GM12875 (cell line): ENCODE data around the gene TSEN34.

ENCODE experiments used
- H3K4me3 ChIP-seq: one replicate; pipeline ENCODE4 v1.5.1; 2011; ENCODE audit warnings: low read depth, low read length, control low read depth
- CTCF ChIP-seq: IDR thresholded peaks from 2 replicates; pipeline ENCODE4 v1.5.1; 2011; ENCODE audit warnings: low read depth, mild to moderate bottlenecking, control low read depth, inconsistent platforms, low read length, moderate library complexity, borderline replicate concordance; ENCODE audit not compliant: insufficient read depth

The TSEN34 gene

GRCh38 chr19:54155694-54156093 is 35.4 kb upstream of the TSEN34 start:
- H3K4me3 ChIP-seq: no peak overlapping the region
- TF ChIP-seq CTCF: no peak

GRCh38 chr19:54156490-54156889 is 34.6 kb upstream of the TSEN34 start:
- no peak for TF ChIP-seq CTCF
- H3K4me3 ChIP-seq: no peak overlapping the region

- no peak for TF ChIP-seq CTCF
These were observed 34.2 kb upstream of the TSEN34 start for GRCh38 chr19:54156953-54157352.

GRCh38 chr19:54158812-54159351 is 32.2 kb upstream of the TSEN34 start:
- TF ChIP-seq CTCF: no peak
- peak overlapping the region; percentile 57 for H3K4me3 ChIP-seq

More at GRCh38 chr19:54156953-54157352, 34.2 kb upstream of the TSEN34 start:
- no peak overlapping the region for H3K4me3 ChIP-seq

GRCh38 chr19:54159352-54160181 is 31.5 kb upstream of the TSEN34 start, which contains the start of gene LENG1:
Gene LENG1, minus strand, starts transcription at chr19:54159721. Its CDS starts 26 bp downstream, at chr19:54159695.
- no peak for TF ChIP-seq CTCF
- H3K4me3 ChIP-seq: peak within 1 kb of the TSS; percentile 57

GRCh38 chr19:54160182-54160811 is 30.8 kb upstream of the TSEN34 start:
- H3K4me3 ChIP-seq: peak overlapping the region; percentile 55
- no peak for TF ChIP-seq CTCF
